ENCODE data around the gene CHST8. TPM values are rescaled to one million over a fixed set of nuclear protein-coding genes. Genes with fewer than 3 reads are reported as not detected.
A peak's percentile ranks its signal among the peaks of the same experiment; 100 is the strongest.

Gene CHST8
- total RNA-seq, 1 donor, result not detected

DNA sequence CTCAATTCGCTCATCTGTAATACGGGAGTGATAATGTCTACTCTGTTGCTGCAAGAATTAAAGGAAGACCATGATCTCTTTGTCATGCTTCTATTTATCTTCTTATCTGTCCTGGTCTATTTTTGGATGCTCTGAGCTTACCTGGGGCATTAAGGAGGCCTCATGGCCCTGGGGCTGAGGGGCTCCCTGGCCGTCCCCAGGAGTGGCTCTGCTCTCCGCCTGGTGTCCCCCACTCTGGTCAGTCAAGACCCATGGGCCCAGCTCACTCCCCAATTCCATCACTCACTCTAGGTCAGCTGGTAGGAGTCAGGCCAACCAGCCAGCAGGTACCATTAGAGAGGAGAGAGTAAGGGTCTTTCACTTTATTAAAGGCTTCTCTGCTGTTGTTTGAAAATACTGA, 1.1 kb upstream of the CHST8 start:
- no peaks in the 10 kb centered on the region for H3K36me3 ChIP-seq (ENCODE audit: insufficient read depth, low read length)
- H2AFZ ChIP-seq (ENCODE audit: low read length), result no peak overlapping the region
- no peaks in the 10 kb centered on the region for H3K79me2 ChIP-seq (ENCODE audit: insufficient read depth, low read length)
- no peak overlapping the region for H3K4me3 ChIP-seq (ENCODE audit: insufficient read depth, low read length)
- H3K27ac ChIP-seq (ENCODE audit: low read depth, low read length), result no peak overlapping the region
- DNase-seq (ENCODE audit: insufficient read length, low spot score, missing footprints), result peak; percentile 83
- H3K9me3 ChIP-seq (ENCODE audit: low read depth, low read length), result no peaks in the 10 kb centered on the region
- H4K20me1 ChIP-seq (ENCODE audit: insufficient read depth, low read length), result no peaks in the 10 kb centered on the region
- TF ChIP-seq, protein P1, sequence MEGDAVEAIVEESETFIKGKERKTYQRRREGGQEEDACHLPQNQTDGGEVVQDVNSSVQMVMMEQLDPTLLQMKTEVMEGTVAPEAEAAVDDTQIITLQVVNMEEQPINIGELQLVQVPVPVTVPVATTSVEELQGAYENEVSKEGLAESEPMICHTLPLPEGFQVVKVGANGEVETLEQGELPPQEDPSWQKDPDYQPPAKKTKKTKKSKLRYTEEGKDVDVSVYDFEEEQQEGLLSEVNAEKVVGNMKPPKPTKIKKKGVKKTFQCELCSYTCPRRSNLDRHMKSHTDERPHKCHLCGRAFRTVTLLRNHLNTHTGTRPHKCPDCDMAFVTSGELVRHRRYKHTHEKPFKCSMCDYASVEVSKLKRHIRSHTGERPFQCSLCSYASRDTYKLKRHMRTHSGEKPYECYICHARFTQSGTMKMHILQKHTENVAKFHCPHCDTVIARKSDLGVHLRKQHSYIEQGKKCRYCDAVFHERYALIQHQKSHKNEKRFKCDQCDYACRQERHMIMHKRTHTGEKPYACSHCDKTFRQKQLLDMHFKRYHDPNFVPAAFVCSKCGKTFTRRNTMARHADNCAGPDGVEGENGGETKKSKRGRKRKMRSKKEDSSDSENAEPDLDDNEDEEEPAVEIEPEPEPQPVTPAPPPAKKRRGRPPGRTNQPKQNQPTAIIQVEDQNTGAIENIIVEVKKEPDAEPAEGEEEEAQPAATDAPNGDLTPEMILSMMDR (IDR thresholded peaks at IDR 0.05; ENCODE audit: extremely low read depth, low read depth, low read length), result no peak
- no peaks in the 10 kb centered on the region for H3K4me1 ChIP-seq (ENCODE audit: insufficient read depth, low read length)
- peaks cover 47% of the 10 kb centered on the region for H3K27me3 ChIP-seq (ENCODE audit: insufficient read depth, low read length)
- H3K4me2 ChIP-seq (ENCODE audit: insufficient read depth, low read length), result no peak overlapping the region

DNA sequence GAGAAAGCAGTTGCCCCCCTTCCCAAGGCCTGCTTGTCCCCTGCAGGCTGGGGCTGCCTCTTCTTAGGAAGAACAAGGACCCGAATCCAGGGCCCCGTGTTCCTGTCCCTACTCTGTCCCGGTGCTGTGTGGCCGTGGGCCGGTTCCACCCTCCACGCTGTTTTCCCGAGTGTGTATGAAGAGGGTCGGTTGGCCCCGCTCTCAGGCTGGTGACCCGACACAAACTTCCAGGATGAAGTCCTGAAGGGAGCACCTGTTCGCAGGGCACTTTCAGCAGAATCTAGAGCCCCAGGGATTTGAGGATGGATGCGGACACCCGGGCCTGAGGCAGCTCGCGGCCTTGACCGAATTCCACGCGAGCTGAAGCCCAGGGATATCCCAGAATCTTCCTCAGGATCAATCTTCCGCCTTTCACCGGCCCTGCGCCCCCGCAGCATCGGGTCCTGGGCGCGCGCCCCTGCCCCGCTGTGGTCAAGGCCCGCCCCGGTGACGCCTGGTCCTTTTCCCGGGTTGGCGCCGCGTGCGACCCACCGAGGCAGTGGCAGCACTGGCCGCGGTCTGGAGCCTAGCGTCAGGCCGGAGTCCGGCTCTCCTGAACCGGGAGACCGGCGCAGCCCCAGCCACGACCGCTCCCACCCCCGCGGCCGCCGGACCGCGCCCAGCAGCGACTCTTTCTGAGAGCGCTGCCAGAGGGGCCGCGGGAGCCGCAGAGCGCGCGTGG, 528 bp upstream of the CHST8 start:
- Histone ChIP-seq H3K9me3 (ENCODE audit: low read depth, low read length) (no peaks in the 10 kb centered on the region), H3K4me1 (ENCODE audit: insufficient read depth, low read length) (no peaks in the 10 kb centered on the region), H3K36me3 (ENCODE audit: insufficient read depth, low read length) (no peaks in the 10 kb centered on the region), H3K27ac (ENCODE audit: low read depth, low read length) (no peak overlapping the region), H3K4me3 (ENCODE audit: insufficient read depth, low read length) (no peak overlapping the region), H3K79me2 (ENCODE audit: insufficient read depth, low read length) (no peaks in the 10 kb centered on the region), H3K27me3 (ENCODE audit: insufficient read depth, low read length) (peaks cover 47% of the 10 kb centered on the region), H2AFZ (ENCODE audit: low read length) (no peak overlapping the region), H4K20me1 (ENCODE audit: insufficient read depth, low read length) (no peaks in the 10 kb centered on the region), H3K4me2 (ENCODE audit: insufficient read depth, low read length) (no peak overlapping the region)
- DNase-seq (ENCODE audit: insufficient read length, low spot score, missing footprints), result peak; percentile 83
- TF ChIP-seq, protein P1 (IDR thresholded peaks at IDR 0.05; ENCODE audit: extremely low read depth, low read depth, low read length), result no peak

DNA sequence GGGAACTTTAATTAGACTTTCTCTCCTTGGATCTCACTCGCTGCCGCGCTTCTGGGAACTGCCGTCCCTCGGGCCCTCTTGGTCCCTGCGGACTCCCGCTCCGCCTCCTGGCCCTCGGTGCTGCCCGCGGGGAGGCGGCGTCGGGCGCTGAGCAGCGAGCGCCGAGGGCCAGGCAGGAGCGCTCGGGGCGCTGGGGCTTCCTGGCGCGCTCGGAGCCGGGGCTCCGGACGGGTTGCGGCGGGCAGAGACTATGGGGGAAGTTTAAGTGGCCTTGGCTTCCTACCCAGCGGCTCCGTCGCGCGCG, 704 bp downstream of the CHST8 start:
- Histone ChIP-seq H3K9me3 (ENCODE audit: low read depth, low read length) (no peaks in the 10 kb centered on the region), H2AFZ (ENCODE audit: low read length) (no peak overlapping the region), H4K20me1 (ENCODE audit: insufficient read depth, low read length) (no peaks in the 10 kb centered on the region), H3K27me3 (ENCODE audit: insufficient read depth, low read length) (peaks cover 47% of the 10 kb centered on the region), H3K4me3 (ENCODE audit: insufficient read depth, low read length) (no peak overlapping the region), H3K36me3 (ENCODE audit: insufficient read depth, low read length) (no peaks in the 10 kb centered on the region), H3K79me2 (ENCODE audit: insufficient read depth, low read length) (no peaks in the 10 kb centered on the region), H3K4me2 (ENCODE audit: insufficient read depth, low read length) (no peak overlapping the region), H3K27ac (ENCODE audit: low read depth, low read length) (no peak overlapping the region), H3K4me1 (ENCODE audit: insufficient read depth, low read length) (no peaks in the 10 kb centered on the region)
- TF ChIP-seq, protein P1 (IDR thresholded peaks at IDR 0.05; ENCODE audit: extremely low read depth, low read depth, low read length), result no peak
- DNase-seq (ENCODE audit: insufficient read length, low spot score, missing footprints), result peak; percentile 88

DNA sequence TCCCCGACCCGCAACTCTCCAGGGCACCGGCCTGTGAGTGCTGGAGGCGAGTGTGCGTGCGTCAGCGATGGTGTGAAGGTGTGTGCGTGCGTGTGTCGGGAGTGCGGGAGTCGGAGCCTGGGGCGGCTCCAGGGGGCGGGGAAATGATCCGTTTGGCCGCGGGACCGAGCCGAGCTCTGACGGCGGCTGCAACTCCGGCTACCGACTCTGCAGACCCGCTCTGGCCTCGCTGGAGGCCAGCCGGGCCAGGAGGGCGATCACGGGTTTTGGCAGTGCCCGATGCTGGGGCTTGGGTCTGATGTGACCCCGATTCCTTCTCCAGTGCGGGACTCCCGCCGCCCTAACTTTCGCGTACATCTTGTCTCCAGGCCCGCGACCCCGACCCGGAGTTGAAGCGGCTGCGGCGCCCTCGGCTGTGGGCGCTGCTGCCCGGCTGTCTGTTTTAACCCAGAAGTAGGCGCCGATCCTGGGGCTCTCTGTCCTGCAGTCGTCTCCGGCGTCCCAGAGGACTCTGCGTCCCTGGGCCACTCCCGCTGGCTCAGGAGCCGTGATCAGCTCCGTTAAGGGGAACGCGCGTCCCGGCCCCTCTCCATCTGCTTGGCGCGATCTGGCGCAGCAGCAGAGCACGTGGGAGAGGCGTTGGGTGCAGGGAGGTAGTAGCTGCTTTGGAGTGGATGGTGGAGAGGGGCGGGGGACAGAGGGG, 1.2 kb downstream of the CHST8 start:
- no peak overlapping the region for H3K4me2 ChIP-seq (ENCODE audit: insufficient read depth, low read length)
- H4K20me1 ChIP-seq (ENCODE audit: insufficient read depth, low read length), result no peaks in the 10 kb centered on the region
- H3K4me3 ChIP-seq (ENCODE audit: insufficient read depth, low read length), result no peak overlapping the region

More for the DNA sequence above, 1.2 kb downstream of the CHST8 start:
- Histone ChIP-seq H3K4me1 (ENCODE audit: insufficient read depth, low read length) (no peaks in the 10 kb centered on the region), H3K27ac (ENCODE audit: low read depth, low read length) (no peak overlapping the region), H3K79me2 (ENCODE audit: insufficient read depth, low read length) (no peaks in the 10 kb centered on the region), H2AFZ (ENCODE audit: low read length) (no peak overlapping the region), H3K36me3 (ENCODE audit: insufficient read depth, low read length) (no peaks in the 10 kb centered on the region), H3K9me3 (ENCODE audit: low read depth, low read length) (no peaks in the 10 kb centered on the region), H3K27me3 (ENCODE audit: insufficient read depth, low read length) (peaks cover 47% of the 10 kb centered on the region)
- TF ChIP-seq, protein P1 (IDR thresholded peaks at IDR 0.05; ENCODE audit: extremely low read depth, low read depth, low read length), result no peak
- peak; percentile 82 for DNase-seq (ENCODE audit: insufficient read length, low spot score, missing footprints)

All from osteoblast (primary cell).